WTC11 (cell line): Measurements from ENCODE around the gene FOXS1. TPM values are rescaled to one million over a fixed set of nuclear protein-coding genes. Genes with fewer than 3 reads are reported as not detected.

Source experiments
- ATAC-seq: fragments of 200-7000 bp; cut with Tn5 transposase; 2 replicates; pipeline ENCODE4 v1.10.0; 2021; ENCODE audit warnings: mild to moderate bottlenecking, moderate library complexity
- CTCF ChIA-PET: fragments of 300-600 bp; sonication (Branson Sonifier 250); formaldehyde crosslinking; loops from one replicate; lab custom pipeline; 2021; ENCODE audit warnings: antibody characterized with exemption; lab: Charles Lee
- POLR2A ChIA-PET: fragments of 350-600 bp; sonication (Branson Sonifier 250); formaldehyde crosslinking; loops from one replicate; lab custom pipeline; 2021; ENCODE audit warnings: antibody characterized with exemption; lab: Charles Lee
- DNase-seq: peaks from one replicate; pipeline ENCODE4 v3.0.0; 2021; ENCODE audit warnings: low spot score
- H3K27ac Mint-ChIP-seq: 2 replicates; pipeline ENCODE4 v1.8.0; 2021; ENCODE audit warnings: mixed read lengths
- H3K27me3 Mint-ChIP-seq: 2 replicates; pipeline ENCODE4 v1.8.0; 2021; ENCODE audit warnings: low read depth, mild to moderate bottlenecking, moderate library complexity, mixed read lengths
- H3K36me3 Mint-ChIP-seq: 2 replicates; pipeline ENCODE4 v1.8.0; 2021; ENCODE audit warnings: mixed read lengths
- H3K4me1 Mint-ChIP-seq: 2 replicates; pipeline ENCODE4 v1.8.0; 2022; ENCODE audit warnings: mixed read lengths
- H3K4me3 Mint-ChIP-seq: 2 replicates; pipeline ENCODE4 v1.8.0; 2021; ENCODE audit warnings: mild to moderate bottlenecking, moderate library complexity, mixed read lengths
- H3K9me3 Mint-ChIP-seq: 2 replicates; pipeline ENCODE4 v1.8.0; 2021; ENCODE audit warnings: mixed read lengths
- ATF1 ChIP-seq: sonication (generic); formaldehyde crosslinking; IDR thresholded peaks from 2 replicates; pipeline ENCODE4 v1.8.1; 2023; ENCODE audit warnings: mild to moderate bottlenecking, moderate library complexity, missing genetic modification reagents
- CBFB ChIP-seq: sonication (generic); formaldehyde crosslinking; IDR thresholded peaks from 2 replicates; pipeline ENCODE4 v1.8.1; 2022; ENCODE audit warnings: mild to moderate bottlenecking, low read depth, missing genetic modification reagents
- FOXJ3 ChIP-seq: sonication (generic); formaldehyde crosslinking; IDR thresholded peaks from 2 replicates; pipeline ENCODE4 v1.9.0; 2021; ENCODE audit warnings: missing genetic modification reagents, mild to moderate bottlenecking, borderline replicate concordance
- FOXK1 ChIP-seq: sonication (generic); formaldehyde crosslinking; IDR thresholded peaks from 2 replicates; pipeline ENCODE4 v1.8.0; 2022; ENCODE audit warnings: mild to moderate bottlenecking, moderate library complexity, missing genetic modification reagents
- FOXP1 ChIP-seq: sonication (generic); formaldehyde crosslinking; IDR thresholded peaks from 2 replicates; pipeline ENCODE4 v1.8.0; 2022; ENCODE audit warnings: missing genetic modification reagents, mild to moderate bottlenecking, moderate library complexity, borderline replicate concordance
- GTF2I ChIP-seq: fragments of 250-450 bp; sonication (Bioruptor Pico); conservative IDR thresholded peaks from 2 replicates; pipeline ENCODE4 v1.4.0; 2021; ENCODE audit warnings: mild to moderate bottlenecking
- JAZF1 ChIP-seq: fragments of 250-450 bp; sonication (Bioruptor Pico); IDR thresholded peaks from 2 replicates; pipeline ENCODE4 v1.9.0; 2021; ENCODE audit warnings: moderate library complexity, mild to moderate bottlenecking, inconsistent platforms
- KAT7 ChIP-seq: sonication (generic); formaldehyde crosslinking; IDR thresholded peaks from 2 replicates; pipeline ENCODE4 v1.8.1; 2023; ENCODE audit warnings: missing genetic modification reagents, mild to moderate bottlenecking, borderline replicate concordance
- NFATC4 ChIP-seq: fragments of 250-450 bp; sonication (Bioruptor Pico); IDR thresholded peaks from 2 replicates; pipeline ENCODE4 v1.9.0; 2021; ENCODE audit warnings: mild to moderate bottlenecking
- NR1H2 ChIP-seq: sonication (generic); formaldehyde crosslinking; IDR thresholded peaks from 2 replicates; pipeline ENCODE4 v1.9.0; 2021; ENCODE audit warnings: mild to moderate bottlenecking, moderate library complexity, missing genetic modification reagents
- OVOL2 ChIP-seq: fragments of 250-450 bp; sonication (Bioruptor Pico); IDR thresholded peaks from 2 replicates; pipeline ENCODE4 v1.9.0; 2021; ENCODE audit warnings: mild to moderate bottlenecking, borderline replicate concordance
- RELA ChIP-seq: sonication (generic); formaldehyde crosslinking; IDR thresholded peaks from 2 replicates; pipeline ENCODE4 v1.8.1; 2022; ENCODE audit warnings: missing genetic modification reagents, mild to moderate bottlenecking, borderline replicate concordance
- SOX15 ChIP-seq: fragments of 250-450 bp; sonication (Bioruptor Pico); IDR thresholded peaks from 2 replicates; pipeline ENCODE4 v1.9.0; 2021; ENCODE audit warnings: mild to moderate bottlenecking
- ZNF232 ChIP-seq: sonication (generic); formaldehyde crosslinking; IDR thresholded peaks from 2 replicates; pipeline ENCODE4 v1.8.0; 2022; ENCODE audit warnings: mild to moderate bottlenecking, missing genetic modification reagents
- ZNF263 ChIP-seq: sonication (generic); formaldehyde crosslinking; IDR thresholded peaks from 2 replicates; pipeline ENCODE4 v1.8.1; 2022; ENCODE audit warnings: low read depth, mild to moderate bottlenecking, moderate library complexity, missing genetic modification reagents
- ZNF416 ChIP-seq: fragments of 250-450 bp; sonication (Bioruptor Pico); IDR thresholded peaks from 2 replicates; pipeline ENCODE4 v1.9.0; 2021; ENCODE audit warnings: mild to moderate bottlenecking, inconsistent platforms
- total RNA-seq: library from RNA; stranded (reverse); gene quantifications from 3 replicates; pipeline ENCODE4 v1.2.3, GENCODE V29; 2021
- TF ChIP-seq, protein P1 (sequence below): sonication (generic); formaldehyde crosslinking; IDR thresholded peaks from 2 replicates; pipeline ENCODE4 v1.8.1; 2022; ENCODE audit warnings: mild to moderate bottlenecking, missing genetic modification reagents, moderate library complexity, borderline replicate concordance
- TF ChIP-seq, protein P2 (sequence below): sonication (generic); formaldehyde crosslinking; IDR thresholded peaks from 2 replicates; pipeline ENCODE4 v1.8.1; 2023; ENCODE audit warnings: mild to moderate bottlenecking, missing genetic modification reagents
- TF ChIP-seq, protein P3 (sequence below): sonication (generic); formaldehyde crosslinking; IDR thresholded peaks from 2 replicates; pipeline ENCODE4 v1.8.1; 2023; ENCODE audit warnings: mild to moderate bottlenecking, moderate library complexity, missing genetic modification reagents

FOXS1 gene
- total RNA-seq, 1 experiment from 2014 or later = not detected

DNA sequence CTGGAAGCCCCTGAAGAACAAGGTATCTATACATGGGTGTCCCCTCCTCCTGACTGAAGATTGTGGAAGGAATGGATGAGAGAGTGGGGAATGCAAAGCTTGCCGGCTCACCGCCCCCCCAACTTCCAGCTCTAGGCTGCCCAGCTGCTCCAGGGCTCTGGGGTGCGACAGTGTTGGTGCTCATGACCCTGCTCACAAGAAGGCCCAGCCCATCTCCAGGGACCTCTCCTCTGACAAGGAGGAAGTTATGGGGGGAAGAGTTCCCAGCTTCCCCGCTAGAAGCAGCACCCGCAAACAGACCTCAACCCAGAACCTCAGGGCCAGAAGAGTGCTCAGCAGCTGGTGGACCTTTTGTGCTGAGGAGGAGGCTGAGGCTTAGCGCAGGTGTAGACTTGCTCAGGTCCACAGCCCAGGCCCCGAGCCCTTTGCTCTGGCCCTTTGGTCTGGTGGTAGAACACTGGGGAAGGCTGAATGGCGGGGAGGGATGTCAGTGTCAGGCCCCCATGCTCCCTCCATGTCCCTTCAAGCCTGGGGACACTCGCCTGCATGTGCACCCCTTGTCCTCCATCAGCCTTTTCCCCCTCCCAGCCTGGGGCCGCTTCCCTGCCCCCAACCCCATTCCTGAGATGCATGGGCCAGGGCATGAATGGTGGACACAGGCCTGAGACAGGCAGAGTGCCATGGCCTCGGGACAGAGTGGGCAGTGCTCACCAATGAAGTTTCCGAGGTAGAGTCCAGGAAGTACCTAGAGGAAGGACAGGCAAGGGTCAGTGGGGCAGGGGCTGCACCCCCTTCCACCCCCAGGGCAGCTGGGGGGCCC is 23.7 kb upstream of the FOXS1 start:
- no peaks in the 10 kb centered on the region for H3K9me3 Mint-ChIP-seq
- peak overlapping the region; percentile 93 for H3K4me3 Mint-ChIP-seq
- peaks cover 58% of the 10 kb centered on the region for H3K27me3 Mint-ChIP-seq
- POLR2A ChIA-PET = no interaction called here
- ATAC-seq (no peak), DNase-seq (no peak)
- peaks cover 14% of the 10 kb centered on the region for H3K4me1 Mint-ChIP-seq
- CTCF ChIA-PET = interaction anchor here (0.7 to 2.9 kb wide), 2 partner anchors 16 to 24 kb away, joined by 3 to 14 read pairs; partner anchors contain the start of gene FOXS1
- TF ChIP-seq FOXK1 (no peak), OVOL2 (no peak), ZNF232 (CRISPR knock-in tag) (no peak), NR1H2 (CRISPR knock-in tag) (no peak)
- TF ChIP-seq, protein P1, sequence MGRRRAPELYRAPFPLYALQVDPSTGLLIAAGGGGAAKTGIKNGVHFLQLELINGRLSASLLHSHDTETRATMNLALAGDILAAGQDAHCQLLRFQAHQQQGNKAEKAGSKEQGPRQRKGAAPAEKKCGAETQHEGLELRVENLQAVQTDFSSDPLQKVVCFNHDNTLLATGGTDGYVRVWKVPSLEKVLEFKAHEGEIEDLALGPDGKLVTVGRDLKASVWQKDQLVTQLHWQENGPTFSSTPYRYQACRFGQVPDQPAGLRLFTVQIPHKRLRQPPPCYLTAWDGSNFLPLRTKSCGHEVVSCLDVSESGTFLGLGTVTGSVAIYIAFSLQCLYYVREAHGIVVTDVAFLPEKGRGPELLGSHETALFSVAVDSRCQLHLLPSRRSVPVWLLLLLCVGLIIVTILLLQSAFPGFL (CRISPR knock-in tag) = no peak
- TF ChIP-seq, protein P2, sequence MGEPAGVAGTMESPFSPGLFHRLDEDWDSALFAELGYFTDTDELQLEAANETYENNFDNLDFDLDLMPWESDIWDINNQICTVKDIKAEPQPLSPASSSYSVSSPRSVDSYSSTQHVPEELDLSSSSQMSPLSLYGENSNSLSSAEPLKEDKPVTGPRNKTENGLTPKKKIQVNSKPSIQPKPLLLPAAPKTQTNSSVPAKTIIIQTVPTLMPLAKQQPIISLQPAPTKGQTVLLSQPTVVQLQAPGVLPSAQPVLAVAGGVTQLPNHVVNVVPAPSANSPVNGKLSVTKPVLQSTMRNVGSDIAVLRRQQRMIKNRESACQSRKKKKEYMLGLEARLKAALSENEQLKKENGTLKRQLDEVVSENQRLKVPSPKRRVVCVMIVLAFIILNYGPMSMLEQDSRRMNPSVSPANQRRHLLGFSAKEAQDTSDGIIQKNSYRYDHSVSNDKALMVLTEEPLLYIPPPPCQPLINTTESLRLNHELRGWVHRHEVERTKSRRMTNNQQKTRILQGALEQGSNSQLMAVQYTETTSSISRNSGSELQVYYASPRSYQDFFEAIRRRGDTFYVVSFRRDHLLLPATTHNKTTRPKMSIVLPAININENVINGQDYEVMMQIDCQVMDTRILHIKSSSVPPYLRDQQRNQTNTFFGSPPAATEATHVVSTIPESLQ = no peak
- no peak overlapping the region for H3K27ac Mint-ChIP-seq
- no peaks in the 10 kb centered on the region for H3K36me3 Mint-ChIP-seq

DNA sequence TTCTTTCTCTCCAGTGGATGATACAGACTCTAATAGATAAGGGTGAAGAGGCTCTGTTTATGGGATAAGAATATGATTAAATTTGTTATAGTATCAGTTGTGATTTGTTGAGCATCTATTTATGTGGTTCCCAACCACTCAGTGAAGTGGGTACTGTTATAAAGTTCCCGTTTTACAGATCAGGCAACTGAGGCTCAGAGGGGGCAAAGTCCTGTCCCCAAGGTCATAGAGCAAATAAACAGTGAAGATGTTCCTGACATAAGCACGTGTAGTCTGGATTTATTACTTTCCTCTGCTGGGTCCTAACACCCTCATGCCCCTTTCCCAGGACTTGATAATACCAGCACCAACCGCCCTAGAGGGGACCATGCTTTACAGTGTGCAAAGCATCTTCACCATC is 20.8 kb upstream of the FOXS1 start:
- TF ChIP-seq RELA (no peak), GTF2I (CRISPR knock-in tag) (no peak), NFATC4 (CRISPR knock-in tag) (no peak), ZNF416 (CRISPR knock-in tag) (no peak), SOX15 (CRISPR knock-in tag) (no peak), ZNF263 (CRISPR knock-in tag) (no peak), OVOL2 (no peak), KAT7 (CRISPR knock-in tag) (no peak), CBFB (no peak), FOXP1 (CRISPR knock-in tag) (no peak), ATF1 (CRISPR knock-in tag) (no peak), FOXJ3 (CRISPR knock-in tag) (no peak), JAZF1 (no peak)
- TF ChIP-seq, protein P3, sequence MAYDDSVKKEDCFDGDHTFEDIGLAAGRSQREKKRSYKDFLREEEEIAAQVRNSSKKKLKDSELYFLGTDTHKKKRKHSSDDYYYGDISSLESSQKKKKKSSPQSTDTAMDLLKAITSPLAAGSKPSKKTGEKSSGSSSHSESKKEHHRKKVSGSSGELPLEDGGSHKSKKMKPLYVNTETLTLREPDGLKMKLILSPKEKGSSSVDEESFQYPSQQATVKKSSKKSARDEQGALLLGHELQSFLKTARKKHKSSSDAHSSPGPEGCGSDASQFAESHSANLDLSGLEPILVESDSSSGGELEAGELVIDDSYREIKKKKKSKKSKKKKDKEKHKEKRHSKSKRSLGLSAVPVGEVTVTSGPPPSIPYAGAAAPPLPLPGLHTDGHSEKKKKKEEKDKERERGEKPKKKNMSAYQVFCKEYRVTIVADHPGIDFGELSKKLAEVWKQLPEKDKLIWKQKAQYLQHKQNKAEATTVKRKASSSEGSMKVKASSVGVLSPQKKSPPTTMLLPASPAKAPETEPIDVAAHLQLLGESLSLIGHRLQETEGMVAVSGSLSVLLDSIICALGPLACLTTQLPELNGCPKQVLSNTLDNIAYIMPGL = no peak
- TF ChIP-seq, protein P2 = no peak
- TF ChIP-seq, all 79 proteins: peak for 0
- ATAC-seq = no peak
- peaks cover 41% of the 10 kb centered on the region for H3K27me3 Mint-ChIP-seq
- no peak for DNase-seq
- H3K4me1 Mint-ChIP-seq = peaks cover 20% of the 10 kb centered on the region
- ChIA-PET CTCF (interaction anchor here (1.0 kb wide), 1 partner anchor 85 kb away, joined by 3 read pairs; no protein-coding TSS in a partner anchor), POLR2A (no interaction called here)
- no peak overlapping the region for H3K27ac Mint-ChIP-seq
- no peaks in the 10 kb centered on the region for H3K36me3 Mint-ChIP-seq
- H3K9me3 Mint-ChIP-seq = no peaks in the 10 kb centered on the region
- no peak overlapping the region for H3K4me3 Mint-ChIP-seq
